ENCODE measurements around the gene UBE3A. TPM values are rescaled to one million over a fixed set of nuclear protein-coding genes. Genes with fewer than 3 reads are reported as not detected.

The UBE3A gene
- total RNA-seq, 4 donors from 2014 or later = 73.9 to 97.6 (median 80.1) TPM

GRCh38 chr15:25331404-25331803, 107.4 kb downstream of the UBE3A start:
- Histone ChIP-seq H3K4me3 (no peak overlapping the region), H3K27me3 (no peaks in the 10 kb centered on the region), H3K27ac (replicated peaks in 1 of 4) (no peak overlapping the region), H3K36me3 (peaks cover 0 to 15% (median 5%) of the 10 kb centered on the region in 4 donors), H3K9me3 (no peaks in the 10 kb centered on the region), H3K4me1 (peaks cover 0 to 3% (median 0%) of the 10 kb centered on the region in 4 donors)
- TF ChIP-seq POLR2A (IDR thresholded peaks at IDR 0.05; ENCODE audit: low read depth) = no peak
- TF ChIP-seq EP300 (IDR thresholded peaks at IDR 0.05) = no peak
- TF ChIP-seq CTCF (IDR thresholded peaks at IDR 0.05) = no peak
- TF ChIP-seq POLR2AphosphoS5 (IDR thresholded peaks at IDR 0.05) = no peak
- no peak for DNase-seq (ENCODE audit: extremely low spot score)
- WGBS = 98% methylated on average over 2 of the region's 2 CpGs
- intact Hi-C loops (cut with DNase I) = no loop called here

- H3K4me1 ChIP-seq = peaks cover 0 to 3% (median 0%) of the 10 kb centered on the region in 4 donors
- DNase-seq (ENCODE audit: extremely low spot score) = no peak
- H3K27me3 ChIP-seq = no peaks in the 10 kb centered on the region
- intact Hi-C loops (cut with DNase I) = no loop called here
- no peak for TF ChIP-seq POLR2A (IDR thresholded peaks at IDR 0.05; ENCODE audit: low read depth)
- no peak for TF ChIP-seq CTCF (IDR thresholded peaks at IDR 0.05)
- TF ChIP-seq POLR2AphosphoS5 (IDR thresholded peaks at IDR 0.05) = no peak
- TF ChIP-seq EP300 (IDR thresholded peaks at IDR 0.05) = no peak
- H3K27ac ChIP-seq (replicated peaks in 1 of 4) = no peak overlapping the region
- no peaks in the 10 kb centered on the region for H3K9me3 ChIP-seq
- WGBS = 64% methylated on average over 2 of the region's 2 CpGs
- H3K36me3 ChIP-seq = peaks cover 0 to 6% (median 0%) of the 10 kb centered on the region in 4 donors
- H3K4me3 ChIP-seq = no peak overlapping the region
Observed at GRCh38 chr15:25329696-25330095, 109.1 kb downstream of the UBE3A start.

GRCh38 chr15:25327686-25328085, 111.1 kb downstream of the UBE3A start:
- intact Hi-C loops (cut with DNase I) = no loop called here
- Histone ChIP-seq H3K27ac (replicated peaks in 1 of 4) (no peak overlapping the region), H3K36me3 (peaks cover 0 to 7% (median 0%) of the 10 kb centered on the region in 4 donors), H3K4me3 (no peak overlapping the region), H3K27me3 (no peaks in the 10 kb centered on the region), H3K4me1 (peaks cover 0 to 3% (median 0%) of the 10 kb centered on the region in 4 donors), H3K9me3 (no peaks in the 10 kb centered on the region)
- TF ChIP-seq EP300 (IDR thresholded peaks at IDR 0.05) (no peak), CTCF (IDR thresholded peaks at IDR 0.05) (no peak), POLR2A (IDR thresholded peaks at IDR 0.05; ENCODE audit: low read depth) (no peak), POLR2AphosphoS5 (IDR thresholded peaks at IDR 0.05) (no peak)
- DNase-seq (ENCODE audit: extremely low spot score) = no peak
- 77% methylated on average over 5 of the region's 5 CpGs for WGBS

- Histone ChIP-seq H3K27me3 (no peaks in the 10 kb centered on the region), H3K9me3 (peaks cover 0 to 5% (median 2%) of the 10 kb centered on the region in 4 donors), H3K27ac (replicated peaks in 1 of 4) (no peak overlapping the region), H3K36me3 (peaks cover 0 to 7% (median 0%) of the 10 kb centered on the region in 4 donors), H3K4me3 (no peak overlapping the region), H3K4me1 (peaks cover 0 to 3% (median 0%) of the 10 kb centered on the region in 4 donors)
- intact Hi-C loops (cut with DNase I) = no loop called here
- TF ChIP-seq CTCF (IDR thresholded peaks at IDR 0.05) (no peak), POLR2A (IDR thresholded peaks at IDR 0.05; ENCODE audit: low read depth) (no peak), EP300 (IDR thresholded peaks at IDR 0.05) (no peak)
- 57% methylated on average over 1 of the region's 1 CpG for WGBS
- DNase-seq (ENCODE audit: extremely low spot score) = no peak
Observed at GRCh38 chr15:25325187-25325586, 113.6 kb downstream of the UBE3A start.

- Histone ChIP-seq H3K27ac (replicated peaks in 1 of 4) (no peak overlapping the region), H3K27me3 (no peaks in the 10 kb centered on the region), H3K36me3 (peaks cover 0 to 7% (median 0%) of the 10 kb centered on the region in 4 donors), H3K9me3 (peaks cover 0 to 10% (median 4%) of the 10 kb centered on the region in 4 donors), H3K4me3 (no peak overlapping the region), H3K4me1 (peaks cover 0 to 3% (median 0%) of the 10 kb centered on the region in 4 donors)
- intact Hi-C loops (cut with DNase I) = no loop called here
- WGBS = 60% methylated on average over 1 of the region's 1 CpG
- TF ChIP-seq CTCF (IDR thresholded peaks at IDR 0.05) (no peak), POLR2AphosphoS5 (IDR thresholded peaks at IDR 0.05) (no peak), POLR2A (IDR thresholded peaks at IDR 0.05; ENCODE audit: low read depth) (no peak), EP300 (IDR thresholded peaks at IDR 0.05) (no peak)
- no peak for DNase-seq (ENCODE audit: extremely low spot score)
Observed at GRCh38 chr15:25323420-25323819, 115.4 kb downstream of the UBE3A start.

Measured in esophagus muscularis mucosa (tissue), 4 donors.